Heart right ventricle (tissue), 16 donors: ENCODE measurements around the gene UBE2QL1. TPM values are rescaled to one million over a fixed set of nuclear protein-coding genes. Genes with fewer than 3 reads are reported as not detected.
A peak's percentile ranks its signal among the peaks of the same experiment; 100 is the strongest.

Experiments
- ATAC-seq, 8 donors: fragments of 200-7000 bp; cut with Tn5 transposase; one replicate each; pipeline ENCODE4 v1.9.1; 2020; ENCODE audit warnings: mild to moderate bottlenecking in 8 of 8, moderate library complexity in 8 of 8, moderate number of reproducible peaks in 1 of 8
- DNase-seq, 2 donors: peaks; one replicate each; pipeline ENCODE4 v3.0.0-alpha.2; 2020
- H3K27ac ChIP-seq, 10 donors: fragments of 200-600 bp; sonication (generic) in 2 of 10; one replicate each; pipeline versions ENCODE4 v1.5.0 to v1.8.0; 2020 to 2022; ENCODE audit warnings: mild to moderate bottlenecking in 3 of 10
- H3K27me3 ChIP-seq, 7 donors: fragments of 200-600 bp; one replicate each; pipeline ENCODE4 v1.8.0; 2021 to 2022; ENCODE audit warnings: mild to moderate bottlenecking in 2 of 7
- H3K36me3 ChIP-seq, 9 donors: fragments of 200-600 bp; sonication (generic) in 1 of 9; one replicate each; pipeline versions ENCODE4 v1.5.0 to v1.8.0; 2020 to 2022; ENCODE audit warnings: mild to moderate bottlenecking in 2 of 9
- H3K4me1 ChIP-seq, 9 donors: fragments of 200-600 bp; sonication (generic) in 1 of 9; one replicate each; pipeline versions ENCODE4 v1.5.0 to v1.8.0; 2020 to 2022; ENCODE audit warnings: mild to moderate bottlenecking in 4 of 9
- H3K4me3 ChIP-seq, 10 donors: fragments of 200-600 bp; sonication (generic) in 2 of 10; one replicate each; pipeline versions ENCODE4 v1.5.0 to v1.8.0; 2020 to 2022; ENCODE audit warnings: mild to moderate bottlenecking in 7 of 10, moderate library complexity in 2 of 10
- H3K9me3 ChIP-seq, 11 donors: fragments of 200-600 bp in 10 of 11; sonication (generic) in 2 of 11; one replicate each; pipeline versions ENCODE4 v1.5.0 to v1.8.0; 2013 to 2022; ENCODE audit warnings: mild to moderate bottlenecking in 2 of 11, control low read depth in 1 of 11, moderate library complexity in 1 of 11
- WGBS, 2 donors: extraction: QIAGEN DNeasy Blood & Tissue Kit; methylation state at CpG; one replicate each; pipeline ENCODE4 v1.1.7; 2013; ENCODE audit warnings: inconsistent platforms in 1 of 2; 5-methylcytosine and 5-hydroxymethylcytosine counted together
- intact Hi-C, 10 donors: fragments of 100-400 bp; cut with DNase I; formaldehyde crosslinking; loops; one replicate each; pipeline versions ENCODE4 v1.11.1 to v1.14.2; 2022
- polyA plus RNA-seq, 2 donors: library from polyadenylated mRNA; stranded (reverse); fragments of 200-250 nt; gene quantifications; one replicate each; pipeline ENCODE4 v1.2.3, GENCODE V29; 2013
- total RNA-seq, 10 donors: library from RNA; stranded (reverse); fragmentation: NEBNext Ultra II Directional in 3 of 10; extraction: Animal tissue kit (Norgen Biotek cat#: 25700) in 3 of 10; gene quantifications; one replicate each; pipeline versions ENCODE4 v1.2.1 to v1.2.4, GENCODE V29; 2021 to 2023
- TF ChIP-seq, protein P1 (sequence below), 9 donors: fragments of 200-600 bp; sonication (generic) in 2 of 9; IDR thresholded peaks; one replicate each; pipeline versions ENCODE4 v1.5.0 to v1.8.0; 2021 to 2022; ENCODE audit warnings: antibody characterized with exemption in 9 of 9, mild to moderate bottlenecking in 5 of 9, moderate library complexity in 1 of 9
- donor health status: Arrhythmogenic right ventricular cardiomyopathy.
- donor health status: ischemic (EF 13 %, LVEDD 7.1; RV severe dilation, severe dysfunction).
- donor health status: healthy with polysubstance abuse.
- donor health status: DM: no; HTN: yes; CAD: no.
- donor health status: DM: no; HTN: no; CAD: no.
- donor health status: ischemic (EF 25% LVEDD 6.9; RV normal size, moderate dysfunction).
- donor health status: ischemic (EF 25% LVEDD 5.7; RV mildly dilated, moderate dysfunction).
- donor health status: healthy.
- donor health status: DM: yes; HTN: yes; CAD: no.
- donor health status: Ischemic cardiomyopathy.
- donor health status: ischemic (EF 35%, LVEDD 5.7; RV mildly dilated, moderate dysfunction).
- donor health status: nonischemic (EF 11% LVEDD 7.7; RV severe dilation, severe dysfunction).
- donor health status: DM: yes; HTN: yes; CAD: no.
- donor health status: PGD.
- donor health status: ischemic (EF 29% LVEDD 5.4; RV normal size, mild dysfunction).
- donor health status: nonischemic (EF 23%, LVEDD 6.1; RV moderate dilation, normal function).

Gene UBE2QL1
- total and polyA plus RNA-seq, 12 donors: 8.9 to 26.3 (median 18.1) TPM

DNA sequence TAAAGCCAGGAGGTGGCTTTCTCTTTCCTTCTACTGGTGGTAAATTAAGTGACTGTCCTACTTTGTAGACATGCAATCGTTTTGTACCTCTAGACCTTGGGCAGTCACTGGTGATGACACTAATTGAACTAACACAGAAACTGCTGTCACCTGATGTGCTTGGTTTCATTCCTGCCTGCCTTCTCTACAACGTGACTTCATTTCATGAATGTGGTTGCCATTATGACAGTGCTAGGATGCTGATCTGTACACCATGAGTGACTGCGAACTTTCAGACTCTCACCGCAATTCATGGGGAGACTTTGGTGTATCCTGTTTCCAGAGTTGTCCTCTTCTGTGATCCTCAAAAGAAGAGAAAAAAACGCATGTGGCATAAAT, 47.5 kb downstream of the UBE2QL1 start:
- peaks cover 0 to 17% (median 0%) of the 10 kb centered on the region in 9 donors for H3K36me3 ChIP-seq
- H3K27me3 ChIP-seq: peaks cover 0 to 3% (median 0%) of the 10 kb centered on the region in 7 donors
- TF ChIP-seq, protein P1, sequence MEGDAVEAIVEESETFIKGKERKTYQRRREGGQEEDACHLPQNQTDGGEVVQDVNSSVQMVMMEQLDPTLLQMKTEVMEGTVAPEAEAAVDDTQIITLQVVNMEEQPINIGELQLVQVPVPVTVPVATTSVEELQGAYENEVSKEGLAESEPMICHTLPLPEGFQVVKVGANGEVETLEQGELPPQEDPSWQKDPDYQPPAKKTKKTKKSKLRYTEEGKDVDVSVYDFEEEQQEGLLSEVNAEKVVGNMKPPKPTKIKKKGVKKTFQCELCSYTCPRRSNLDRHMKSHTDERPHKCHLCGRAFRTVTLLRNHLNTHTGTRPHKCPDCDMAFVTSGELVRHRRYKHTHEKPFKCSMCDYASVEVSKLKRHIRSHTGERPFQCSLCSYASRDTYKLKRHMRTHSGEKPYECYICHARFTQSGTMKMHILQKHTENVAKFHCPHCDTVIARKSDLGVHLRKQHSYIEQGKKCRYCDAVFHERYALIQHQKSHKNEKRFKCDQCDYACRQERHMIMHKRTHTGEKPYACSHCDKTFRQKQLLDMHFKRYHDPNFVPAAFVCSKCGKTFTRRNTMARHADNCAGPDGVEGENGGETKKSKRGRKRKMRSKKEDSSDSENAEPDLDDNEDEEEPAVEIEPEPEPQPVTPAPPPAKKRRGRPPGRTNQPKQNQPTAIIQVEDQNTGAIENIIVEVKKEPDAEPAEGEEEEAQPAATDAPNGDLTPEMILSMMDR (IDR thresholded peaks at IDR 0.05): no peak
- ATAC-seq (peak in 1 of 8 donors; percentile 68), DNase-seq (no peak)
- H3K4me1 ChIP-seq: peaks cover 0 to 22% (median 0%) of the 10 kb centered on the region in 9 donors
- no peak overlapping the region for H3K27ac ChIP-seq
- no peaks in the 10 kb centered on the region for H3K9me3 ChIP-seq
- intact Hi-C loops: no loop called here
- WGBS, 2 donors: 70 to 71% methylated on average over 5 of the region's 5 CpGs
- no peak overlapping the region for H3K4me3 ChIP-seq

DNA sequence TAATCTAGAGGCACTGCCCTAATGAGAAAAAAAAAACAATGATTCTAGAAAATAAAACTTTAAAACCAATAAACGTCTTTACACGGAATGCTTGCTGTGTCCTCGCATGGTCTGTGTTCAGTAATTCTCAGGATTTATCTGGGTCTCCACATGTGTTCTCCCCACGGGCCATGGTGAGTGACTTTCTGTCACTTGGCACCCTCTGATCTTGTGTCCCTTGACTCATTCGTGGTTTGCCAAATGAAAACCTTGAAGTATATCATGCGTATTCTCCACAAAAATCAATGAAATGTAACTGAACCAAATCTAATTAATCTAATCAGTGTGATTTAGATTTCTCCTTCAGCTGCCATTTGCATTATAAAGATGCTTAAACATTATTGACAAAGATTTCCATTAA, 48.0 kb downstream of the UBE2QL1 start:
- Histone ChIP-seq H3K27me3 (peaks cover 0 to 3% (median 0%) of the 10 kb centered on the region in 7 donors), H3K4me1 (peaks cover 0 to 22% (median 0%) of the 10 kb centered on the region in 9 donors), H3K27ac (no peak overlapping the region), H3K36me3 (peaks cover 0 to 14% (median 0%) of the 10 kb centered on the region in 9 donors), H3K9me3 (no peaks in the 10 kb centered on the region), H3K4me3 (no peak overlapping the region)
- WGBS, 2 donors: 74 to 82% methylated on average over 6 of the region's 6 CpGs
- ATAC-seq (peak in 1 of 8 donors; percentile 37), DNase-seq (no peak)
- intact Hi-C loops: no loop called here
- TF ChIP-seq, protein P1 (IDR thresholded peaks at IDR 0.05): no peak

DNA sequence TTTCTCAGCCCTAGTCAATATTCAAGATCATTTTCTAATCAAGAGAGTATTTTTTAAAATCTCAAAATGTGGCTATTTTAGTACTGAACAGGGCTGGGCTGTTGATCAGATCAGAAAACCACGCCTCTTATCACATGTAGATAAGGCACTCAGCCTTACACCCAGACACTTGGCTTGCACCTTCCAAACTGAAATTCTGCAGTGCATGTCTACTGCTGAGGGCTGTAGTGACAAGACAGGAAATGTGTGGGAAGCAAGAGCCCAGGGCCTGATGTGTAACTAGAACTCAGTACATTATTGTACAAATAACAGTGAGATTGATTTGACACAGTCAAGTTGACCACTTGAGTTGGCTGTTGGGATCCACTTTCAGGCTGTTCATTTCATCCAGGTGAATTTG, 48.6 kb downstream of the UBE2QL1 start:
- peaks cover 0 to 9% (median 0%) of the 10 kb centered on the region in 9 donors for H3K36me3 ChIP-seq
- intact Hi-C loops: no loop called here
- WGBS, 2 donors: 23 to 27% methylated on average over 1 of the region's 1 CpG
- TF ChIP-seq, protein P1 (IDR thresholded peaks at IDR 0.05): no peak
- H3K27me3 ChIP-seq: no peaks in the 10 kb centered on the region
- no peak overlapping the region for H3K27ac ChIP-seq
- H3K4me3 ChIP-seq: no peak overlapping the region
- ATAC-seq (no peak), DNase-seq (no peak)
- H3K4me1 ChIP-seq: peaks cover 0 to 22% (median 0%) of the 10 kb centered on the region in 9 donors
- H3K9me3 ChIP-seq: no peaks in the 10 kb centered on the region

DNA sequence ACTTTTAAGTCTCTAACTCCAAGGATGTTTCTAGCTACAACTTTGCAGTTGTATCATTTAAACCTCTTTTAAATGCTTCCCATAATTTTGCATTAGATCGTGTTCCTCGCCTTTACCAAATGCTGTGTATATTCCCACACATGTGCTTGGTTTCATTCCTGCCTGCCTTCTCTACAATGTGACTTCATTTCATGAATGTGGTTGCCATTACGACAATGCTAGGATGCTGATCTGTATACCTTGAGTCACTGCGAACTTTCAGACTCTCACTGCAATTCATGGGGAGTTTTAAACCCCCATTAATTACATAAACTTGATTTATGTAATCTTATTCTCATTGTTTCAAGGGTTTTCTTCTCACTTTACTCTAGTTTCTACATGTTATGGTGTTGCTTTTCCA, 50.3 kb downstream of the UBE2QL1 start:
- H3K4me3 ChIP-seq: no peak overlapping the region
- 85 to 90% methylated on average over 4 of the region's 4 CpGs for WGBS, 2 donors
- peaks cover 0 to 9% (median 0%) of the 10 kb centered on the region in 11 donors for H3K9me3 ChIP-seq
- no peaks in the 10 kb centered on the region for H3K27me3 ChIP-seq
- TF ChIP-seq, protein P1 (IDR thresholded peaks at IDR 0.05): no peak
- ATAC-seq (no peak), DNase-seq (no peak)
- H3K4me1 ChIP-seq: peaks cover 0 to 22% (median 0%) of the 10 kb centered on the region in 9 donors
- H3K36me3 ChIP-seq: no peaks in the 10 kb centered on the region
- intact Hi-C loops: no loop called here
- H3K27ac ChIP-seq: no peak overlapping the region
